ENCODE measurements around the gene IQUB.

IQUB gene

GRCh38 chr7:123460616-123461015 lies 73.8 kb downstream of the IQUB start:
- no peaks in the 10 kb centered on the region for H3K27me3 ChIP-seq (ENCODE audit: low read depth, low read length)
- no peak overlapping the region for H3K9ac ChIP-seq (ENCODE audit: low read length)
- no peak overlapping the region for H3K4me2 ChIP-seq (ENCODE audit: low read length)
- TF ChIP-seq, protein P1, sequence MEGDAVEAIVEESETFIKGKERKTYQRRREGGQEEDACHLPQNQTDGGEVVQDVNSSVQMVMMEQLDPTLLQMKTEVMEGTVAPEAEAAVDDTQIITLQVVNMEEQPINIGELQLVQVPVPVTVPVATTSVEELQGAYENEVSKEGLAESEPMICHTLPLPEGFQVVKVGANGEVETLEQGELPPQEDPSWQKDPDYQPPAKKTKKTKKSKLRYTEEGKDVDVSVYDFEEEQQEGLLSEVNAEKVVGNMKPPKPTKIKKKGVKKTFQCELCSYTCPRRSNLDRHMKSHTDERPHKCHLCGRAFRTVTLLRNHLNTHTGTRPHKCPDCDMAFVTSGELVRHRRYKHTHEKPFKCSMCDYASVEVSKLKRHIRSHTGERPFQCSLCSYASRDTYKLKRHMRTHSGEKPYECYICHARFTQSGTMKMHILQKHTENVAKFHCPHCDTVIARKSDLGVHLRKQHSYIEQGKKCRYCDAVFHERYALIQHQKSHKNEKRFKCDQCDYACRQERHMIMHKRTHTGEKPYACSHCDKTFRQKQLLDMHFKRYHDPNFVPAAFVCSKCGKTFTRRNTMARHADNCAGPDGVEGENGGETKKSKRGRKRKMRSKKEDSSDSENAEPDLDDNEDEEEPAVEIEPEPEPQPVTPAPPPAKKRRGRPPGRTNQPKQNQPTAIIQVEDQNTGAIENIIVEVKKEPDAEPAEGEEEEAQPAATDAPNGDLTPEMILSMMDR (IDR thresholded peaks at IDR 0.05; ENCODE audit: low read depth, low read length), result no peak
- TF ChIP-seq EZH2phosphoT487 (IDR thresholded peaks at IDR 0.05; ENCODE audit: low read depth), result no peak
- H3K79me2 ChIP-seq (ENCODE audit: low read length), result no peaks in the 10 kb centered on the region
- H3K4me3 ChIP-seq (ENCODE audit: low read length), result no peak overlapping the region
- H3K4me1 ChIP-seq (ENCODE audit: low read length), result no peaks in the 10 kb centered on the region
- no peaks in the 10 kb centered on the region for H3K36me3 ChIP-seq (replicated peaks; ENCODE audit: low read depth, low read length)
- no peaks in the 10 kb centered on the region for H3K9me3 ChIP-seq (ENCODE audit: insufficient read depth, low read length)
- H2AFZ ChIP-seq (ENCODE audit: low read depth, low read length), result no peak overlapping the region
- H3K27ac ChIP-seq (ENCODE audit: low read length), result no peak overlapping the region
- H4K20me1 ChIP-seq (ENCODE audit: insufficient read depth, low read length), result no peaks in the 10 kb centered on the region

GRCh38 chr7:123455965-123456470 lies 78.4 kb downstream of the IQUB start:
- no peaks in the 10 kb centered on the region for H3K27me3 ChIP-seq (ENCODE audit: low read depth, low read length)
- H3K9me3 ChIP-seq (ENCODE audit: insufficient read depth, low read length), result no peaks in the 10 kb centered on the region
- TF ChIP-seq, protein P1 (IDR thresholded peaks at IDR 0.05; ENCODE audit: low read depth, low read length), result no peak
- no peak for TF ChIP-seq EZH2phosphoT487 (IDR thresholded peaks at IDR 0.05; ENCODE audit: low read depth)
- H3K36me3 ChIP-seq (replicated peaks; ENCODE audit: low read depth, low read length), result no peaks in the 10 kb centered on the region
- H3K79me2 ChIP-seq (ENCODE audit: low read length), result no peaks in the 10 kb centered on the region
- H3K27ac ChIP-seq (ENCODE audit: low read length), result no peak overlapping the region
- H3K4me3 ChIP-seq (ENCODE audit: low read length), result no peak overlapping the region
- H2AFZ ChIP-seq (ENCODE audit: low read depth, low read length), result no peak overlapping the region
- H3K4me2 ChIP-seq (ENCODE audit: low read length), result no peak overlapping the region
- no peaks in the 10 kb centered on the region for H4K20me1 ChIP-seq (ENCODE audit: insufficient read depth, low read length)
- no peaks in the 10 kb centered on the region for H3K4me1 ChIP-seq (ENCODE audit: low read length)
- H3K9ac ChIP-seq (ENCODE audit: low read length), result no peak overlapping the region

GRCh38 chr7:123440101-123440548 lies 94.3 kb downstream of the IQUB start:
- Histone ChIP-seq H3K27me3 (ENCODE audit: low read depth, low read length) (no peaks in the 10 kb centered on the region), H3K27ac (ENCODE audit: low read length) (no peak overlapping the region), H3K4me3 (ENCODE audit: low read length) (no peak overlapping the region), H3K36me3 (replicated peaks; ENCODE audit: low read depth, low read length) (no peaks in the 10 kb centered on the region), H4K20me1 (ENCODE audit: insufficient read depth, low read length) (no peaks in the 10 kb centered on the region), H3K4me2 (ENCODE audit: low read length) (no peak overlapping the region), H2AFZ (ENCODE audit: low read depth, low read length) (no peak overlapping the region), H3K4me1 (ENCODE audit: low read length) (no peaks in the 10 kb centered on the region), H3K9ac (ENCODE audit: low read length) (no peak overlapping the region), H3K9me3 (ENCODE audit: insufficient read depth, low read length) (no peaks in the 10 kb centered on the region), H3K79me2 (ENCODE audit: low read length) (no peaks in the 10 kb centered on the region)
- TF ChIP-seq, protein P1 (IDR thresholded peaks at IDR 0.05; ENCODE audit: low read depth, low read length), result no peak
- TF ChIP-seq EZH2phosphoT487 (IDR thresholded peaks at IDR 0.05; ENCODE audit: low read depth), result no peak

DNA sequence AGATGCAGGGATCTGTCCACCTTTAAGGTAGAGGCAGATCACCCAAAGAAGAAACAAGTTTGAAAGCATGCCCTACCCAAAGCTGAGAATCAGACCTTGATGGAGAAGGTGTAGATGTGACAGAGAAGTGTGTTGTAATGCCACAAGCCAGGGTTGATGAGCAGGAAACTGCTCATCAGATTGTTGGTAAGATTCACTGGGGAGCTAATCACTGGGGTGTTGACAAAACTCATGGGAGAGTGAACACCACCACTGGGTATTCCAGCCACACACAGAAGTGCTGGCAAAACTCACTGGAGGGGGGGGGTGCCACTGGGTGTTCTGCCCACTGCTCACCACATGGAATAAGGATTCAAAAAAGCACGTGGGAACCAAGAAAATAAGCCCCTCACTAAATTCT lies 95.2 kb downstream of the IQUB start:
- Histone ChIP-seq H4K20me1 (ENCODE audit: insufficient read depth, low read length) (no peaks in the 10 kb centered on the region), H2AFZ (ENCODE audit: low read depth, low read length) (no peak overlapping the region), H3K4me3 (ENCODE audit: low read length) (no peak overlapping the region), H3K27ac (ENCODE audit: low read length) (no peak overlapping the region), H3K27me3 (ENCODE audit: low read depth, low read length) (no peaks in the 10 kb centered on the region), H3K4me2 (ENCODE audit: low read length) (no peak overlapping the region), H3K9me3 (ENCODE audit: insufficient read depth, low read length) (no peaks in the 10 kb centered on the region), H3K4me1 (ENCODE audit: low read length) (no peaks in the 10 kb centered on the region), H3K36me3 (replicated peaks; ENCODE audit: low read depth, low read length) (no peaks in the 10 kb centered on the region), H3K9ac (ENCODE audit: low read length) (no peak overlapping the region), H3K79me2 (ENCODE audit: low read length) (no peaks in the 10 kb centered on the region)
- TF ChIP-seq EZH2phosphoT487 (IDR thresholded peaks at IDR 0.05; ENCODE audit: low read depth), result no peak
- TF ChIP-seq, protein P1 (IDR thresholded peaks at IDR 0.05; ENCODE audit: low read depth, low read length), result no peak

Data from OCI-LY3 (cell line).